HCT116 (cell line): ENCODE data around the gene UTS2B. TPM values are rescaled to one million over a fixed set of nuclear protein-coding genes. Genes with fewer than 3 reads are reported as not detected.

Experiments
- ATAC-seq: fragments of 200-7000 bp; cut with Tn5 transposase; 2 replicates; pipeline ENCODE4 v1.9.1; 2020; ENCODE audit warnings: mild to moderate bottlenecking, moderate library complexity
- BruUV-seq: library from RNA; stranded (reverse); fragments of 400-500 nt; replicated peaks from 2 replicates; lab custom pipeline; 2021; lab: Mats Ljungman, UMichigan
- CTCF ChIA-PET: fragments of 300-600 bp; sonication (Branson Sonifier 250); formaldehyde crosslinking; loops from one replicate; lab custom pipeline; 2021; ENCODE audit warnings: antibody characterized with exemption; lab: Charles Lee
- POLR2A ChIA-PET: fragments of 300-600, 350-600 bp; sonication (Branson Sonifier 250); formaldehyde crosslinking; loops from one replicate; lab custom pipeline; 2021; ENCODE audit warnings: antibody characterized with exemption; lab: Charles Lee
- RAD21 ChIA-PET, 2 experiments: fragments of 300-600 bp; sonication (Branson Sonifier 250); formaldehyde crosslinking; loops; one replicate each; lab custom pipeline; 2023; ENCODE audit warnings: low total read pairs in 2 of 2; ENCODE audit not compliant: uncharacterized antibody in 2 of 2, unreplicated experiment in 2 of 2, low non-redundant PET in 1 of 2; lab: Charles Lee
- DNase-seq: peaks from one replicate; pipeline ENCODE4 v3.0.0-alpha.2; 2010; ENCODE audit warnings: low read depth, low spot score
- H2AFZ ChIP-seq: fragments of 200-600 bp; shearing (Covaris generic), sonication (generic); 2 replicates; pipeline ENCODE4 v1.6.1; 2017; ENCODE audit warnings: low read depth, mixed run types, mixed read lengths, antibody characterized with exemption, low read length; ENCODE audit not compliant: poor library complexity, severe bottlenecking
- H3K27ac ChIP-seq: 2 replicates; pipeline ENCODE4 v1.5.1; 2012; ENCODE audit warnings: low read depth, low read length
- H3K27me3 ChIP-seq: fragments of 200-600 bp; sonication (generic); 2 replicates; pipeline ENCODE4 v1.6.1; 2016; ENCODE audit warnings: mixed run types, low read length, mixed read lengths; ENCODE audit not compliant: insufficient read depth
- H3K36me3 ChIP-seq, 2 experiments: fragments of 200-500 bp in 1 of 2; fragments of 200-600 bp in 1 of 2; sonication (Bioruptor generic) in 1 of 2; sonication (generic) in 1 of 2; 2 replicates each; pipeline versions ENCODE4 v1.5.1 to v1.6.1; 2014 to 2016; ENCODE audit warnings: low read length in 2 of 2, inconsistent platforms in 1 of 2, mixed read lengths in 1 of 2, mixed run types in 1 of 2; ENCODE audit not compliant: insufficient read depth in 2 of 2, control insufficient read depth in 1 of 2
- H3K4me1 ChIP-seq, 2 experiments: fragments of 200-600 bp in 1 of 2; sonication (generic) in 1 of 2; 2 replicates each; pipeline versions ENCODE4 v1.5.1 to v1.6.1; 2012 to 2017; ENCODE audit warnings: low read length in 2 of 2, inconsistent platforms in 1 of 2, mild to moderate bottlenecking in 1 of 2, mixed read lengths in 1 of 2, mixed run types in 1 of 2, moderate library complexity in 1 of 2; ENCODE audit not compliant: insufficient read depth in 2 of 2, control insufficient read depth in 1 of 2
- H3K4me2 ChIP-seq: fragments of 200-600 bp; sonication (generic); 2 replicates; pipeline ENCODE4 v1.6.1; 2017; ENCODE audit warnings: mixed run types, low read length, mixed read lengths
- H3K4me3 ChIP-seq, 2 experiments: fragments of 200-600 bp in 1 of 2; sonication (generic) in 1 of 2; replicated peaks in 1 of 2; 2 replicates each; pipeline ENCODE4 v1.5.1; 2011 to 2016; ENCODE audit warnings: low read length in 2 of 2, control low read depth in 1 of 2, low read depth in 1 of 2, mild to moderate bottlenecking in 1 of 2, mixed read lengths in 1 of 2, mixed run types in 1 of 2
- H3K79me2 ChIP-seq: fragments of 200-600 bp; sonication (generic); 2 replicates; pipeline ENCODE4 v1.6.1; 2017; ENCODE audit warnings: mild to moderate bottlenecking, mixed run types, low read length, moderate library complexity, mixed read lengths; ENCODE audit not compliant: insufficient read depth
- H3K9ac ChIP-seq: fragments of 200-600 bp; sonication (generic); 2 replicates; pipeline ENCODE4 v1.6.1; 2016; ENCODE audit warnings: low read length, mixed read lengths
- H3K9me2 ChIP-seq: fragments of 200-600 bp; sonication (generic), shearing (Covaris generic); 2 replicates; pipeline ENCODE4 v1.6.1; 2017; ENCODE audit warnings: mixed run types, mild to moderate bottlenecking, moderate library complexity; ENCODE audit not compliant: insufficient read depth
- H3K9me3 ChIP-seq, 2 experiments: fragments of 200-500 bp in 1 of 2; fragments of 200-600 bp in 1 of 2; sonication (Bioruptor generic) in 1 of 2; sonication (generic) in 1 of 2; 2 replicates each; pipeline ENCODE4 v1.6.1; 2014 to 2017; ENCODE audit warnings: low read length in 2 of 2, mixed read lengths in 2 of 2, inconsistent platforms in 1 of 2, low read depth in 1 of 2, mild to moderate bottlenecking in 1 of 2, mixed run types in 1 of 2, moderate library complexity in 1 of 2; ENCODE audit not compliant: control insufficient read depth in 1 of 2, insufficient read depth in 1 of 2
- H4K20me1 ChIP-seq: fragments of 200-600 bp; sonication (generic), shearing (Covaris generic); 2 replicates; pipeline ENCODE4 v1.6.1; 2017; ENCODE audit warnings: mixed run types, mild to moderate bottlenecking, moderate library complexity; ENCODE audit not compliant: insufficient read depth
- CBX3 ChIP-seq: IDR thresholded peaks from 2 replicates; pipeline ENCODE4 v1.6.1; 2012; ENCODE audit warnings: low read depth
- CEBPB ChIP-seq: IDR thresholded peaks from 2 replicates; pipeline ENCODE4 v1.6.1; 2012; ENCODE audit warnings: low read depth
- EGR1 ChIP-seq: IDR thresholded peaks from 2 replicates; pipeline ENCODE4 v1.6.1; 2012; ENCODE audit warnings: low read depth
- EZH2 ChIP-seq: fragments of 200-600 bp; sonication (generic); IDR thresholded peaks from 2 replicates; pipeline ENCODE4 v1.6.1; 2017; ENCODE audit warnings: antibody characterized with exemption, mixed run types
- EZH2phosphoT487 ChIP-seq: fragments of 200-600 bp; IDR thresholded peaks from 2 replicates; pipeline ENCODE4 v1.6.1; 2018; ENCODE audit warnings: antibody characterized with exemption, borderline replicate concordance
- FOSL1 ChIP-seq: IDR thresholded peaks from 2 replicates; pipeline ENCODE4 v1.6.1; 2012; ENCODE audit warnings: low read depth
- POLR2AphosphoS5 ChIP-seq: IDR thresholded peaks from 2 replicates; pipeline ENCODE4 v1.6.1; 2011; ENCODE audit warnings: mild to moderate bottlenecking, low read depth, low read length, moderate library complexity
- RAD21 ChIP-seq: IDR thresholded peaks from 2 replicates; pipeline ENCODE4 v1.6.1; 2012; ENCODE audit warnings: low read depth, mild to moderate bottlenecking
- SIN3A ChIP-seq: IDR thresholded peaks from 2 replicates; pipeline ENCODE4 v1.6.1; 2012; ENCODE audit warnings: low read depth
- SP1 ChIP-seq: IDR thresholded peaks from 2 replicates; pipeline ENCODE4 v1.6.1; 2012; ENCODE audit warnings: low read depth
- TCF7L2 ChIP-seq: IDR thresholded peaks from 2 replicates; pipeline ENCODE4 v1.7.0; 2011; ENCODE audit warnings: borderline replicate concordance, inconsistent platforms; ENCODE audit not compliant: insufficient read depth, insufficient read length; ENCODE audit errors: extremely low read depth
- ZBTB33 ChIP-seq: IDR thresholded peaks from 2 replicates; pipeline ENCODE4 v1.6.1; 2011; ENCODE audit warnings: mild to moderate bottlenecking, low read length, moderate library complexity; ENCODE audit not compliant: insufficient replicate concordance; ENCODE audit errors: extremely low read depth
- ZNF274 ChIP-seq: fragments of 200-500 bp; sonication (Bioruptor generic); IDR thresholded peaks from 2 replicates; pipeline ENCODE4 v1.6.1; 2014; ENCODE audit warnings: mild to moderate bottlenecking, low read depth, low read length, inconsistent platforms
- intact Hi-C: fragments of 100-400 bp; cut with micrococcal nuclease; formaldehyde crosslinking; loops from 2 replicates; pipeline ENCODE4 v1.10.0; 2022
- total RNA-seq: library from RNA; stranded (reverse); gene quantifications from one replicate; pipeline ENCODE4 v1.2.1, GENCODE V29; 2021; ENCODE audit not compliant: unreplicated experiment
- TF ChIP-seq, protein P1 (sequence below): IDR thresholded peaks from 2 replicates; pipeline ENCODE4 v1.6.1; 2012
- TF ChIP-seq, protein P2 (sequence below): IDR thresholded peaks from 2 replicates; pipeline ENCODE4 v1.6.1; 2012
- TF ChIP-seq, protein P3 (sequence below): IDR thresholded peaks from 2 replicates; pipeline ENCODE4 v1.6.1; 2012; ENCODE audit warnings: low read depth

UTS2B gene
- total RNA-seq, 1 experiment from 2014 or later = 0.59 TPM

DNA sequence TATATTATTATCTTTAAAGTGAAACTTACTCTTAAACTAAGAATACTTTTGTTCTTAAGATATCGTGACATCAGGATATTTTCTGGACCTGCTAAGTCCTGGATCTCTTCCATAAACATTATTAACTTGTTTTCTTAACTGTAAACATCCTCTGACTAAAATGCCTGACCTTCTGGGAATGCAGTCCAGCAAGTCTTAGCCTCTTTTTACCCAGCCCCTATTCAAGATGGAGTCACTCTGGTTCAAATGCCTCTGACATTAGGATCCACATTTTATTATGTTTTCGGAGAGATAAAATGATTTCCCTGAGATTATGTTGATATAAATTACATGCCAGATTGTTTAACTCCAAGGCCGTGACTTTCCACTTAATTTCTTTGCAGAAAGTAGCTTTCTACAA is 93.7 kb downstream of the UTS2B start (continued):
- TF ChIP-seq, protein P1, sequence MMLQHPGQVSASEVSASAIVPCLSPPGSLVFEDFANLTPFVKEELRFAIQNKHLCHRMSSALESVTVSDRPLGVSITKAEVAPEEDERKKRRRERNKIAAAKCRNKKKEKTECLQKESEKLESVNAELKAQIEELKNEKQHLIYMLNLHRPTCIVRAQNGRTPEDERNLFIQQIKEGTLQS = no peak
- TF ChIP-seq SIN3A = no peak
- TF ChIP-seq EZH2phosphoT487 = no peak
- TF ChIP-seq CEBPB = no peak
- no peak for TF ChIP-seq EZH2
- TF ChIP-seq TCF7L2 = no peak

DNA sequence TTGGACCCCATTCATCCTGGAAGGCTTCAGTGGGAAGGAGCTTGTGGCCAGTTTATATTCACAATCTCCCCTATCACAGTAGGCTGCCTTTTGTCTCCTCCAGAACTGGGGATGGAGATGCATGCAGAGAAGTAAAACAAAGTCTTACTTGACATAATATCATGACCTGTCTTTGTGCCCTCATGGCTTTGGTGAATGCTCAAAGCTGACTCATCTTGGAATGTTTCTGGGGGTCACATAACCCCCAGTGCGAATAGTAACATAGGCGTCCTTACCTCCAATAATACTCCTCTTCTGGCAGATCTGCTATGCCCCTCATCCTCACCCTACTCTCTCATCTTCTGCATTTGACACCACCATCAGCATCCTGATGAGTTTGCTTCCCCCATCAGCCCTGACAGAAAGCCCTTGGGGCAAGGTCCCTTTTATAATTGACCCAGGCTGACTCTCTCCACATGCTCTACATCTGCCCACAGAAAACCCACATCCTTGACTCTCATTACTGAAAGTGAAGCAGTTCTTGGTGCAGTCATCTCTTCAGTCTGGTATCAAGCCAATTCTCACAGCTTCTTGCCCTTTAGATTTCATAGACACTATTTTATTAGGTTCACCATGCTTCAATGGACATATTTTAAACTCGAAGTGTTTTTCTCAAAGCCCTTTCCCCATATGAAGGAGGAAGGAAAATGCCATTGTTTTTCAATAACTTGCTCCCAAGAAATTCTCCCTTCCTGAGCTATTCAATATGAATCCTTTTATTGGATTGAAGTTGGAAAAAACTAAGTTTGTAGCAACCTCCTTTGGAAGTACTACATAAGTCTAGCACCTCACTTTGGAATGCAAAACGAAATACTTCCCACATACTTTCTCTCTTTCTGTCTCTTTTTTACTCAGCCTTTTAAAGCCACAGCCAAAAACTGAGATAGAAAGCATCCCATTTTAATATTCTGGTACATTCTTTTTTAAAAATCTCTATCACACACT is 94.7 kb downstream of the UTS2B start:
- Histone ChIP-seq H3K36me3 (no peaks in the 10 kb centered on the region), H3K9ac (no peak overlapping the region), H3K27ac (no peak overlapping the region), H4K20me1 (no peaks in the 10 kb centered on the region), H3K4me2 (no peak overlapping the region), H3K9me2 (no peaks in the 10 kb centered on the region), H3K4me3 (no peak overlapping the region), H3K9me3 (no peaks in the 10 kb centered on the region), H2AFZ (peak overlapping the region; percentile 45), H3K4me1 (peaks cover 0 to 5% of the 10 kb centered on the region in 2 experiments; a peak in 1 of 4 replicates), H3K79me2 (no peaks in the 10 kb centered on the region), H3K27me3 (no peaks in the 10 kb centered on the region)
- ChIA-PET POLR2A (no interaction called here), RAD21 (no interaction called here), CTCF (no interaction called here)
- TF ChIP-seq ZNF274 (no peak), EGR1 (no peak), SIN3A (no peak), SP1 (no peak), POLR2AphosphoS5 (no peak), CBX3 (no peak), EZH2 (no peak), ZBTB33 (no peak), FOSL1 (no peak), RAD21 (no peak), CEBPB (no peak)
- TF ChIP-seq, protein P2, sequence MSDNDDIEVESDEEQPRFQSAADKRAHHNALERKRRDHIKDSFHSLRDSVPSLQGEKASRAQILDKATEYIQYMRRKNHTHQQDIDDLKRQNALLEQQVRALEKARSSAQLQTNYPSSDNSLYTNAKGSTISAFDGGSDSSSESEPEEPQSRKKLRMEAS = no peak
- TF ChIP-seq, protein P3, sequence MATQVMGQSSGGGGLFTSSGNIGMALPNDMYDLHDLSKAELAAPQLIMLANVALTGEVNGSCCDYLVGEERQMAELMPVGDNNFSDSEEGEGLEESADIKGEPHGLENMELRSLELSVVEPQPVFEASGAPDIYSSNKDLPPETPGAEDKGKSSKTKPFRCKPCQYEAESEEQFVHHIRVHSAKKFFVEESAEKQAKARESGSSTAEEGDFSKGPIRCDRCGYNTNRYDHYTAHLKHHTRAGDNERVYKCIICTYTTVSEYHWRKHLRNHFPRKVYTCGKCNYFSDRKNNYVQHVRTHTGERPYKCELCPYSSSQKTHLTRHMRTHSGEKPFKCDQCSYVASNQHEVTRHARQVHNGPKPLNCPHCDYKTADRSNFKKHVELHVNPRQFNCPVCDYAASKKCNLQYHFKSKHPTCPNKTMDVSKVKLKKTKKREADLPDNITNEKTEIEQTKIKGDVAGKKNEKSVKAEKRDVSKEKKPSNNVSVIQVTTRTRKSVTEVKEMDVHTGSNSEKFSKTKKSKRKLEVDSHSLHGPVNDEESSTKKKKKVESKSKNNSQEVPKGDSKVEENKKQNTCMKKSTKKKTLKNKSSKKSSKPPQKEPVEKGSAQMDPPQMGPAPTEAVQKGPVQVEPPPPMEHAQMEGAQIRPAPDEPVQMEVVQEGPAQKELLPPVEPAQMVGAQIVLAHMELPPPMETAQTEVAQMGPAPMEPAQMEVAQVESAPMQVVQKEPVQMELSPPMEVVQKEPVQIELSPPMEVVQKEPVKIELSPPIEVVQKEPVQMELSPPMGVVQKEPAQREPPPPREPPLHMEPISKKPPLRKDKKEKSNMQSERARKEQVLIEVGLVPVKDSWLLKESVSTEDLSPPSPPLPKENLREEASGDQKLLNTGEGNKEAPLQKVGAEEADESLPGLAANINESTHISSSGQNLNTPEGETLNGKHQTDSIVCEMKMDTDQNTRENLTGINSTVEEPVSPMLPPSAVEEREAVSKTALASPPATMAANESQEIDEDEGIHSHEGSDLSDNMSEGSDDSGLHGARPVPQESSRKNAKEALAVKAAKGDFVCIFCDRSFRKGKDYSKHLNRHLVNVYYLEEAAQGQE = no peak
- TF ChIP-seq, protein P1 = no peak
- DNase-seq (no peak), ATAC-seq (no peak)
- no TSS peak for BruUV-seq
- intact Hi-C loops = no loop called here
